OCI-LY1 (cell line): ENCODE data around the gene AFAP1.

Experiments
- H2AFZ ChIP-seq: fragments of 200-600 bp; sonication (generic), shearing (Covaris generic); 2 replicates; pipeline ENCODE4 v1.6.0; 2014; ENCODE audit warnings: antibody characterized with exemption, mild to moderate bottlenecking, low read length
- H3F3A ChIP-seq: fragments of 200-600 bp; sonication (generic), shearing (Covaris generic); 2 replicates; pipeline ENCODE4 v1.6.0; 2014; ENCODE audit warnings: mild to moderate bottlenecking, antibody characterized with exemption, low read length, moderate library complexity; ENCODE audit not compliant: insufficient read depth
- H3K27ac ChIP-seq: fragments of 200-600 bp; sonication (generic); 2 replicates; pipeline ENCODE4 v1.5.1; 2014; ENCODE audit warnings: low read length, mixed run types, mild to moderate bottlenecking, low read depth; ENCODE audit not compliant: poor library complexity, severe bottlenecking
- H3K27me3 ChIP-seq: fragments of 200-600 bp; sonication (generic); 2 replicates; pipeline ENCODE4 v1.6.0; 2014; ENCODE audit warnings: antibody characterized with exemption, mild to moderate bottlenecking, low read length, moderate library complexity; ENCODE audit not compliant: insufficient read depth
- H3K36me3 ChIP-seq: fragments of 200-600 bp; sonication (generic); 2 replicates; pipeline ENCODE4 v1.6.1; 2014; ENCODE audit warnings: mild to moderate bottlenecking, antibody characterized with exemption, low read length, moderate library complexity, mixed read lengths; ENCODE audit not compliant: insufficient read depth
- H3K4me1 ChIP-seq: fragments of 200-600 bp; sonication (generic); 2 replicates; pipeline ENCODE4 v1.5.1; 2014; ENCODE audit warnings: mild to moderate bottlenecking, low read length, moderate library complexity; ENCODE audit not compliant: insufficient read depth, severe bottlenecking
- H3K4me2 ChIP-seq: fragments of 200-600 bp; sonication (generic), shearing (Covaris generic); 2 replicates; pipeline ENCODE4 v1.6.1; 2014; ENCODE audit warnings: low read length
- H3K4me3 ChIP-seq: fragments of 200-600 bp; sonication (generic); 2 replicates; pipeline ENCODE4 v1.5.1; 2014; ENCODE audit warnings: low read length, low read depth, mild to moderate bottlenecking, mixed read lengths; ENCODE audit not compliant: poor library complexity, severe bottlenecking
- H3K79me2 ChIP-seq: fragments of 200-600 bp; shearing (Covaris generic); 2 replicates; pipeline ENCODE4 v1.6.1; 2016; ENCODE audit warnings: mixed run types, low read length, mixed read lengths; ENCODE audit not compliant: insufficient read depth
- H3K9ac ChIP-seq: fragments of 200-600 bp; sonication (generic), shearing (Covaris generic); 2 replicates; pipeline ENCODE4 v1.6.1; 2014; ENCODE audit warnings: mild to moderate bottlenecking, low read length, mixed read lengths
- H3K9me2 ChIP-seq: fragments of 200-600 bp; sonication (generic), shearing (Covaris generic); 2 replicates; pipeline ENCODE4 v1.6.1; 2014; ENCODE audit warnings: low read depth, mild to moderate bottlenecking, low read length, mixed read lengths
- H3K9me3 ChIP-seq: fragments of 200-600 bp; shearing (Covaris generic); 2 replicates; pipeline ENCODE4 v1.6.1; 2014; ENCODE audit warnings: low read length, mixed read lengths
- H4K20me1 ChIP-seq: fragments of 200-600 bp; sonication (generic), shearing (Covaris generic); 2 replicates; pipeline ENCODE4 v1.6.0; 2016; ENCODE audit warnings: mild to moderate bottlenecking, low read length; ENCODE audit not compliant: insufficient read depth
- EZH2 ChIP-seq: fragments of 200-600 bp; sonication (generic), shearing (Covaris generic); IDR thresholded peaks from 2 replicates; pipeline ENCODE4 v1.8.0; 2017; ENCODE audit warnings: borderline replicate concordance, mixed run types, mild to moderate bottlenecking, antibody characterized with exemption, low read length, moderate library complexity, mixed read lengths
- TF ChIP-seq, protein P1 (sequence below): fragments of 200-600 bp; sonication (generic), shearing (Covaris generic); IDR thresholded peaks from 2 replicates; pipeline ENCODE4 v1.5.1; 2017; ENCODE audit warnings: mild to moderate bottlenecking, antibody characterized with exemption, low read length, moderate library complexity, mixed read lengths

The AFAP1 gene

GRCh38 chr4:7903791-7904516, 35.7 kb downstream of the AFAP1 start:
- Histone ChIP-seq H3K4me3 (no peak overlapping the region), H3F3A (no peaks in the 10 kb centered on the region), H3K9me2 (no peaks in the 10 kb centered on the region), H3K27ac (no peak overlapping the region), H4K20me1 (no peaks in the 10 kb centered on the region), H3K36me3 (no peaks in the 10 kb centered on the region), H3K27me3 (no peaks in the 10 kb centered on the region), H3K9me3 (no peaks in the 10 kb centered on the region), H3K79me2 (no peaks in the 10 kb centered on the region), H3K9ac (no peak overlapping the region), H3K4me1 (no peaks in the 10 kb centered on the region), H3K4me2 (no peak overlapping the region), H2AFZ (no peak overlapping the region)
- no peak for TF ChIP-seq EZH2
- TF ChIP-seq, protein P1, sequence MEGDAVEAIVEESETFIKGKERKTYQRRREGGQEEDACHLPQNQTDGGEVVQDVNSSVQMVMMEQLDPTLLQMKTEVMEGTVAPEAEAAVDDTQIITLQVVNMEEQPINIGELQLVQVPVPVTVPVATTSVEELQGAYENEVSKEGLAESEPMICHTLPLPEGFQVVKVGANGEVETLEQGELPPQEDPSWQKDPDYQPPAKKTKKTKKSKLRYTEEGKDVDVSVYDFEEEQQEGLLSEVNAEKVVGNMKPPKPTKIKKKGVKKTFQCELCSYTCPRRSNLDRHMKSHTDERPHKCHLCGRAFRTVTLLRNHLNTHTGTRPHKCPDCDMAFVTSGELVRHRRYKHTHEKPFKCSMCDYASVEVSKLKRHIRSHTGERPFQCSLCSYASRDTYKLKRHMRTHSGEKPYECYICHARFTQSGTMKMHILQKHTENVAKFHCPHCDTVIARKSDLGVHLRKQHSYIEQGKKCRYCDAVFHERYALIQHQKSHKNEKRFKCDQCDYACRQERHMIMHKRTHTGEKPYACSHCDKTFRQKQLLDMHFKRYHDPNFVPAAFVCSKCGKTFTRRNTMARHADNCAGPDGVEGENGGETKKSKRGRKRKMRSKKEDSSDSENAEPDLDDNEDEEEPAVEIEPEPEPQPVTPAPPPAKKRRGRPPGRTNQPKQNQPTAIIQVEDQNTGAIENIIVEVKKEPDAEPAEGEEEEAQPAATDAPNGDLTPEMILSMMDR, result no peak

DNA sequence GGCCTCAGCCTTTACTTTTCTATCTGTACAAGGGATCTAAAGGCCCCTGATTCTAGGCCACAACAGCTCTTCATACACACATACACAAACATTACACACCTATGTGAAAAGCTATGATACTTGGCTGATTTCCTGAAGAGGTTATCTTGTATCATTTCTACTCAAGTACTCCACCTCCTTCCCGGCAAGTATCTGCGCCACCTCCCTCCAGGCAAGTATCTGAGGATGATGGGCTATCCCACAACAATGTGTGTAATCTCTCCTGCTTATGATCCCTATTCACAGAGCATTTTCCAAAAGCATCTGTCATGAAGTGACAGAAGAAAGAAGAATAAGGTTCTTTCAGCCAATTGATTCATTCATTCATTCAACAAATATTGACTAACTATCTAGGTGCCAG, 36.8 kb downstream of the AFAP1 start:
- Histone ChIP-seq H3K27ac (no peak overlapping the region), H3K9ac (no peak overlapping the region), H3K36me3 (no peaks in the 10 kb centered on the region), H3K4me2 (no peak overlapping the region), H3K27me3 (no peaks in the 10 kb centered on the region), H3K4me3 (no peak overlapping the region), H4K20me1 (no peaks in the 10 kb centered on the region), H3F3A (no peaks in the 10 kb centered on the region), H3K79me2 (no peaks in the 10 kb centered on the region), H2AFZ (no peak overlapping the region), H3K9me2 (no peaks in the 10 kb centered on the region), H3K4me1 (no peaks in the 10 kb centered on the region), H3K9me3 (no peaks in the 10 kb centered on the region)
- TF ChIP-seq EZH2, result no peak
- TF ChIP-seq, protein P1, result no peak

- H4K20me1 ChIP-seq, result no peaks in the 10 kb centered on the region
- H3K9ac ChIP-seq, result no peak overlapping the region
- no peak overlapping the region for H3K4me2 ChIP-seq
- no peaks in the 10 kb centered on the region for H3K36me3 ChIP-seq
- no peak overlapping the region for H3K4me3 ChIP-seq
- no peak overlapping the region for H3K27ac ChIP-seq
- H2AFZ ChIP-seq, result no peak overlapping the region
- H3K79me2 ChIP-seq, result no peaks in the 10 kb centered on the region
- TF ChIP-seq, protein P1, result no peak
- TF ChIP-seq EZH2, result no peak
- H3K9me2 ChIP-seq, result no peaks in the 10 kb centered on the region
- H3F3A ChIP-seq, result no peaks in the 10 kb centered on the region
- H3K27me3 ChIP-seq, result no peaks in the 10 kb centered on the region
- H3K4me1 ChIP-seq, result no peaks in the 10 kb centered on the region
- no peaks in the 10 kb centered on the region for H3K9me3 ChIP-seq
Measured at GRCh38 chr4:7902101-7902553, 37.5 kb downstream of the AFAP1 start.
